Measurements from ENCODE around the gene CHD6.

DNA sequence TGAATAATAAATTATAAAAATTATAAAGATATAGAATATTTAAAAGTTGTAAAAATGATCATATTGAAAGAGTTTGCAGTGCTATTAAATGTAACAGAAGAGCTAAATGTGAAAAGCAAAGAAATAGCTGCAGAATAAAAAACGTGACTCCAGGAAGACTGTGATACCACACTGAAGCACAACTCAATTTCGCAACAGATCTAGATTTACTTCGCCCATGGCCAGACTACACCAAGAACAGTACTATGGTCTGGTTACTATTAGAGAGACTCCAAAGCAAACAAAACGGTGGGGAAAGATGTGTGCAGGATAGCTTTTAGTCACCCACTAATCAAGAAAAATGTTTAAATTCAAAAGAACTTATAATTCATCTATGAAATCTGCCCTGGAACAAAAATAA is 1.9 kb downstream of the CHD6 start:
- TF ChIP-seq, protein P1, sequence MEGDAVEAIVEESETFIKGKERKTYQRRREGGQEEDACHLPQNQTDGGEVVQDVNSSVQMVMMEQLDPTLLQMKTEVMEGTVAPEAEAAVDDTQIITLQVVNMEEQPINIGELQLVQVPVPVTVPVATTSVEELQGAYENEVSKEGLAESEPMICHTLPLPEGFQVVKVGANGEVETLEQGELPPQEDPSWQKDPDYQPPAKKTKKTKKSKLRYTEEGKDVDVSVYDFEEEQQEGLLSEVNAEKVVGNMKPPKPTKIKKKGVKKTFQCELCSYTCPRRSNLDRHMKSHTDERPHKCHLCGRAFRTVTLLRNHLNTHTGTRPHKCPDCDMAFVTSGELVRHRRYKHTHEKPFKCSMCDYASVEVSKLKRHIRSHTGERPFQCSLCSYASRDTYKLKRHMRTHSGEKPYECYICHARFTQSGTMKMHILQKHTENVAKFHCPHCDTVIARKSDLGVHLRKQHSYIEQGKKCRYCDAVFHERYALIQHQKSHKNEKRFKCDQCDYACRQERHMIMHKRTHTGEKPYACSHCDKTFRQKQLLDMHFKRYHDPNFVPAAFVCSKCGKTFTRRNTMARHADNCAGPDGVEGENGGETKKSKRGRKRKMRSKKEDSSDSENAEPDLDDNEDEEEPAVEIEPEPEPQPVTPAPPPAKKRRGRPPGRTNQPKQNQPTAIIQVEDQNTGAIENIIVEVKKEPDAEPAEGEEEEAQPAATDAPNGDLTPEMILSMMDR (tag by site-specific recombination; IDR thresholded peaks at IDR 0.05): no peak
- TF ChIP-seq SCRT2 (tag by site-specific recombination; IDR thresholded peaks at IDR 0.05): no peak
- no peak for TF ChIP-seq ZNF571 (tag by site-specific recombination; IDR thresholded peaks at IDR 0.05)
- no peak for TF ChIP-seq ZNF324 (tag by site-specific recombination; IDR thresholded peaks at IDR 0.05)
- TF ChIP-seq, protein P2, sequence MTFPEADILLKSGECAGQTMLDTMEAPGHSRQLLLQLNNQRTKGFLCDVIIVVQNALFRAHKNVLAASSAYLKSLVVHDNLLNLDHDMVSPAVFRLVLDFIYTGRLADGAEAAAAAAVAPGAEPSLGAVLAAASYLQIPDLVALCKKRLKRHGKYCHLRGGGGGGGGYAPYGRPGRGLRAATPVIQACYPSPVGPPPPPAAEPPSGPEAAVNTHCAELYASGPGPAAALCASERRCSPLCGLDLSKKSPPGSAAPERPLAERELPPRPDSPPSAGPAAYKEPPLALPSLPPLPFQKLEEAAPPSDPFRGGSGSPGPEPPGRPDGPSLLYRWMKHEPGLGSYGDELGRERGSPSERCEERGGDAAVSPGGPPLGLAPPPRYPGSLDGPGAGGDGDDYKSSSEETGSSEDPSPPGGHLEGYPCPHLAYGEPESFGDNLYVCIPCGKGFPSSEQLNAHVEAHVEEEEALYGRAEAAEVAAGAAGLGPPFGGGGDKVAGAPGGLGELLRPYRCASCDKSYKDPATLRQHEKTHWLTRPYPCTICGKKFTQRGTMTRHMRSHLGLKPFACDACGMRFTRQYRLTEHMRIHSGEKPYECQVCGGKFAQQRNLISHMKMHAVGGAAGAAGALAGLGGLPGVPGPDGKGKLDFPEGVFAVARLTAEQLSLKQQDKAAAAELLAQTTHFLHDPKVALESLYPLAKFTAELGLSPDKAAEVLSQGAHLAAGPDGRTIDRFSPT (tag by site-specific recombination; IDR thresholded peaks at IDR 0.05): no peak
- no peak for TF ChIP-seq GFI1B (tag by site-specific recombination; IDR thresholded peaks at IDR 0.05)
- no peak for TF ChIP-seq ZNF843 (tag by site-specific recombination; IDR thresholded peaks at IDR 0.05)
- no peak for TF ChIP-seq ZBTB17 (tag by site-specific recombination; IDR thresholded peaks at IDR 0.05)
- TF ChIP-seq, protein P3, sequence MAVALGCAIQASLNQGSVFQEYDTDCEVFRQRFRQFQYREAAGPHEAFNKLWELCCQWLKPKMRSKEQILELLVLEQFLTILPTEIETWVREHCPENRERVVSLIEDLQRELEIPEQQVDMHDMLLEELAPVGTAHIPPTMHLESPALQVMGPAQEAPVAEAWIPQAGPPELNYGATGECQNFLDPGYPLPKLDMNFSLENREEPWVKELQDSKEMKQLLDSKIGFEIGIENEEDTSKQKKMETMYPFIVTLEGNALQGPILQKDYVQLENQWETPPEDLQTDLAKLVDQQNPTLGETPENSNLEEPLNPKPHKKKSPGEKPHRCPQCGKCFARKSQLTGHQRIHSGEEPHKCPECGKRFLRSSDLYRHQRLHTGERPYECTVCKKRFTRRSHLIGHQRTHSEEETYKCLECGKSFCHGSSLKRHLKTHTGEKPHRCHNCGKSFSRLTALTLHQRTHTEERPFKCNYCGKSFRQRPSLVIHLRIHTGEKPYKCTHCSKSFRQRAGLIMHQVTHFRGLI (tag by site-specific recombination; IDR thresholded peaks at IDR 0.05): no peak
- TF ChIP-seq ZNF707 (tag by site-specific recombination; IDR thresholded peaks at IDR 0.05): no peak
- TF ChIP-seq ZNF629 (tag by site-specific recombination; IDR thresholded peaks at IDR 0.05): no peak
